Stimulated activated naive B cell treated with anti-CD40 and anti-IgM and Interleukin-4, amounts not matched to agents 10 μg/mL and 1 μg/mL and 100 μg/mL, for 72 hours (primary cell): ENCODE results near the gene ITPR2.

ENCODE experiments used
- ATAC-seq, 2 donors: fragments of 150-1000 bp; cut with Tn5 transposase; replicated peaks; 2 replicates each; pipeline ENCODE4 v1.10.0; 2021; ENCODE audit warnings: moderate library complexity in 1 of 2
- DNase-seq: peaks from one replicate; pipeline ENCODE4 v3.0.0; 2021
- H3K27ac Mint-ChIP-seq: one replicate; pipeline ENCODE4 v1.8.0; 2022; ENCODE audit warnings: mild to moderate bottlenecking, mixed read lengths
- H3K27me3 Mint-ChIP-seq, 2 donors: one replicate each; pipeline ENCODE4 v1.8.0; 2022; ENCODE audit warnings: mixed read lengths in 2 of 2
- H3K36me3 Mint-ChIP-seq, 2 donors: one replicate each; pipeline ENCODE4 v1.8.0; 2022; ENCODE audit warnings: mixed read lengths in 2 of 2, mild to moderate bottlenecking in 1 of 2
- H3K4me1 Mint-ChIP-seq, 2 donors: one replicate each; pipeline ENCODE4 v1.8.0; 2022; ENCODE audit warnings: mixed read lengths in 2 of 2, mild to moderate bottlenecking in 1 of 2
- H3K4me3 Mint-ChIP-seq, 2 donors: one replicate each; pipeline ENCODE4 v1.8.0; 2022; ENCODE audit warnings: mild to moderate bottlenecking in 2 of 2, mixed read lengths in 2 of 2, moderate library complexity in 1 of 2
- H3K9me3 Mint-ChIP-seq, 2 donors: one replicate each; pipeline ENCODE4 v1.8.0; 2022; ENCODE audit warnings: mixed read lengths in 2 of 2, mild to moderate bottlenecking in 1 of 2

Gene ITPR2

DNA sequence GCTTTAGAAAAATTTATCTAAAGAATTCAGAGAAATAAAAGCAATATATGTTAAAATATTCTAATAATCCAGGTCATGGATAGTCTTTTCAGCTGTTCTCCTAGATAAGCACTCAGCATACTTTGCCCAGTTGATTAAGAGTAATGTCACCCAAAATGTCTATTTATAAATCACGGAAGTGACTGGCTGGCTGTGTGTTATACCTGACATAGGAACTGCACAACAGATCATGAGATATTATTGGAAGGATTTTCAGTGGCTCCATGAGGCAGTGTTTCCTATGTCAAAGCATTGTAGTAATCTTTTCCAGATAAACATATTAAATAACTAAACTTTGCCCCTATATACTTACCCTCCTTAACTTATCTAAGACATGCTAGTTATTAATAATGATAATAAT is 128.8 kb downstream of the ITPR2 start:
- H3K4me3 Mint-ChIP-seq: no peak overlapping the region
- H3K27ac Mint-ChIP-seq: no peak overlapping the region
- peaks cover 5% of the 10 kb centered on the region in 2 donors for H3K9me3 Mint-ChIP-seq
- DNase-seq (no peak), ATAC-seq (no peak)
- H3K36me3 Mint-ChIP-seq: peaks cover 12 to 20% of the 10 kb centered on the region in 2 donors
- H3K4me1 Mint-ChIP-seq: no peaks in the 10 kb centered on the region
- no peaks in the 10 kb centered on the region for H3K27me3 Mint-ChIP-seq

- H3K27ac Mint-ChIP-seq: no peak overlapping the region
- H3K9me3 Mint-ChIP-seq: peaks cover 1 to 7% of the 10 kb centered on the region in 2 donors
- H3K4me3 Mint-ChIP-seq: no peak overlapping the region
- ATAC-seq (no peak), DNase-seq (no peak)
- peaks cover 15 to 23% of the 10 kb centered on the region in 2 donors for H3K36me3 Mint-ChIP-seq
- H3K27me3 Mint-ChIP-seq: no peaks in the 10 kb centered on the region
- no peaks in the 10 kb centered on the region for H3K4me1 Mint-ChIP-seq
These were observed 130.3 kb downstream of the ITPR2 start for GRCh38 chr12:26702741-26703140.

DNA sequence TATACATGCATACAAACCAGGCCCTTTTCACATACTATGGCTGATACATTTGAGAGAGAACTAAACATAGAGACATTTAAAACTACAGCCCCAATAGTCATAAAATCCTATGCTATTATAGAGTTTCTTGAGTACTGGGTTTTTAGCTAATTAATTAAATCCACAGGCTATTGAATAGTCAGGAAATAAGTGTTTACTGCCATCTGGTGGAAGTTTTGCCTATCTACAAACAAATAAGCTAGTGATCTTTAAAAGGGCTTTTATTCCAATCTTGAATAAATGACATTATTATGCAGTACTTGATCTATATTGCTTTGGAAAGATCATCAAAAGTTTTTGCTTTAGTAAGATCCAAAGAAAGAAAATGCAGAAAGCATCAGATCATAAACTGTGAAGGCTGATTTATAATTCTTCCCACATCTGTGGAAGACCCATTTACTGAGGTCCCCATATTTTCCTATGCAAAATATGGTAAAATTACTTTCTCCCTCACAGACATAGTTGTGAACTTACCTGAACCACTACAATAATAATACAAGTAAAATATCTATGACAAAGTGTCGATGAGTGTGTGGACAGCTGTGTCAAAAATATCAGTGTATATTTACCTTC is 131.3 kb downstream of the ITPR2 start:
- Mint-ChIP-seq H3K27ac (no peak overlapping the region), H3K27me3 (no peaks in the 10 kb centered on the region), H3K9me3 (peaks cover 1 to 8% of the 10 kb centered on the region in 2 donors), H3K36me3 (peaks cover 19 to 33% of the 10 kb centered on the region in 2 donors), H3K4me3 (no peak overlapping the region), H3K4me1 (no peaks in the 10 kb centered on the region)
- DNase-seq: no peak
- peak; percentile 34 to 50 for ATAC-seq

- Mint-ChIP-seq H3K4me3 (no peak overlapping the region), H3K9me3 (peaks cover 1 to 8% of the 10 kb centered on the region in 2 donors), H3K4me1 (no peaks in the 10 kb centered on the region), H3K27me3 (no peaks in the 10 kb centered on the region), H3K27ac (no peak overlapping the region), H3K36me3 (peaks cover 30 to 46% of the 10 kb centered on the region in 2 donors)
- ATAC-seq (no peak), DNase-seq (no peak)
These were observed 132.6 kb downstream of the ITPR2 start for GRCh38 chr12:26700430-26700829.

- Mint-ChIP-seq H3K27me3 (no peaks in the 10 kb centered on the region), H3K4me1 (no peaks in the 10 kb centered on the region), H3K27ac (no peak overlapping the region), H3K9me3 (peaks cover 1 to 8% of the 10 kb centered on the region in 2 donors), H3K36me3 (peaks cover 40 to 55% of the 10 kb centered on the region in 2 donors), H3K4me3 (no peak overlapping the region)
- ATAC-seq (no peak), DNase-seq (no peak)
These were observed 133.8 kb downstream of the ITPR2 start for GRCh38 chr12:26699237-26699636.

- H3K4me1 Mint-ChIP-seq: no peaks in the 10 kb centered on the region
- no peak overlapping the region for H3K27ac Mint-ChIP-seq
- H3K36me3 Mint-ChIP-seq: peaks cover 41 to 57% of the 10 kb centered on the region in 2 donors
- DNase-seq (no peak), ATAC-seq (no peak)
- H3K27me3 Mint-ChIP-seq: no peaks in the 10 kb centered on the region
- H3K9me3 Mint-ChIP-seq: peaks cover 1 to 8% of the 10 kb centered on the region in 2 donors
- H3K4me3 Mint-ChIP-seq: no peak overlapping the region
These were observed 134.8 kb downstream of the ITPR2 start for GRCh38 chr12:26698186-26698585.

GRCh38 chr12:26697217-26697616 is 135.8 kb downstream of the ITPR2 start:
- Mint-ChIP-seq H3K27ac (no peak overlapping the region), H3K4me1 (no peaks in the 10 kb centered on the region), H3K4me3 (no peak overlapping the region), H3K9me3 (peaks cover 1 to 8% of the 10 kb centered on the region in 2 donors), H3K36me3 (peaks cover 44 to 60% of the 10 kb centered on the region in 2 donors), H3K27me3 (no peaks in the 10 kb centered on the region)
- DNase-seq: no peak
- ATAC-seq: no peak

GRCh38 chr12:26696613-26697092 is 136.3 kb downstream of the ITPR2 start:
- no peak overlapping the region for H3K4me3 Mint-ChIP-seq
- ATAC-seq (no peak), DNase-seq (no peak)
- H3K9me3 Mint-ChIP-seq: peaks cover 1 to 8% of the 10 kb centered on the region in 2 donors
- no peak overlapping the region for H3K27ac Mint-ChIP-seq
- H3K27me3 Mint-ChIP-seq: no peaks in the 10 kb centered on the region
- no peaks in the 10 kb centered on the region for H3K4me1 Mint-ChIP-seq
- H3K36me3 Mint-ChIP-seq: peaks cover 44 to 63% of the 10 kb centered on the region in 2 donors

DNA sequence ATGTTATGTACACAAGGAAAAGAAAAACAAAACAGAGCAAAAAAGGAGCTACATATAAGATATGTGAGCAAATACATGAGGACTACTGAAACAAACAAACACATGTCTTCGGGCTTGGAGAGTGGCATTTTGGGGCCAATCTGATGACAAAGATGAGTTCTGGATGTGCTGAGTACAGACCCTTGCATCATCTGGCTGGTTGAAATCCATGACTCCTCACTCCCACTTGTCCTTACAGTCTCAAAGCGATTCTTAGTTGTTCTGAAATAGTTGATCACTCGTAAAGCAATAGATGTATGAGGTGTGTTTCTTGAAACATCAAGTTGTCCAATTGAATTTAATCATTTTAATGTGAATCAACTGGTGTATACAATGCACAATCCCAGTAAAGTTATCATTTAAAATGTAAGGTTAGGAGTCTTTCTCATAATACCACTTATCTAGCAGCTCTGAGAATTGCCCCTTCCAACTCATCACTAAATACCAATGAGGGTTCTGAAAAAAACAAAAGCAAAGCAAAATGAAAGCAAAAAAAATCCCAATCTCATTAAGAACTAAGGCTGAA is 136.9 kb downstream of the ITPR2 start:
- ATAC-seq: no peak
- Mint-ChIP-seq H3K27me3 (no peaks in the 10 kb centered on the region), H3K36me3 (peaks cover 44 to 66% of the 10 kb centered on the region in 2 donors), H3K27ac (no peak overlapping the region), H3K9me3 (peaks cover 1 to 8% of the 10 kb centered on the region in 2 donors), H3K4me1 (no peaks in the 10 kb centered on the region), H3K4me3 (no peak overlapping the region)
- no peak for DNase-seq

- H3K36me3 Mint-ChIP-seq: peaks cover 43 to 61% of the 10 kb centered on the region in 2 donors
- ATAC-seq (no peak), DNase-seq (no peak)
- no peak overlapping the region for H3K27ac Mint-ChIP-seq
- no peaks in the 10 kb centered on the region for H3K27me3 Mint-ChIP-seq
- peaks cover 1 to 8% of the 10 kb centered on the region in 2 donors for H3K9me3 Mint-ChIP-seq
- H3K4me1 Mint-ChIP-seq: no peaks in the 10 kb centered on the region
- no peak overlapping the region for H3K4me3 Mint-ChIP-seq
These were observed 138.6 kb downstream of the ITPR2 start for GRCh38 chr12:26694402-26694801.

DNA sequence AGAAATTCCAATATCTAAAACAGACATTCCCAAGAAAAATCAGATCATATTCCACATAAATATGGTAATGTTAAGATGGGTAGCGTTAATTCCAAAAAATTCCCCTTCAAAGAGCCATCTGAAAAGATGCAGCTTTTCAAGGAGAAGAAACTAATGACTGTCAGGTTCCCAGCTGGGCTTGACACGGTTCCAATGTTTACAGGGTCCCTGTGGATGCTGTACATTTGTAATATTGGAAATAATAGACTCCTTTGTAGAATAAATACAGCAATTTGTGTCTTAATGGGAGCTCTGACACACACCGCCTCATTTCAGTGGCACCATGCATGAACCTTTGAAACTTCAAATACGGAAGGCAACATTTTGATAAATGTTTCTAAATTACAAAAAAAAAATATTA is 140.6 kb downstream of the ITPR2 start:
- H3K27me3 Mint-ChIP-seq: no peaks in the 10 kb centered on the region
- H3K4me3 Mint-ChIP-seq: no peak overlapping the region
- ATAC-seq (no peak), DNase-seq (no peak)
- no peak overlapping the region for H3K27ac Mint-ChIP-seq
- H3K36me3 Mint-ChIP-seq: peaks cover 42 to 55% of the 10 kb centered on the region in 2 donors
- H3K4me1 Mint-ChIP-seq: peaks cover 0 to 1% of the 10 kb centered on the region in 2 donors
- H3K9me3 Mint-ChIP-seq: no peaks in the 10 kb centered on the region

GRCh38 chr12:26691234-26691970 is 141.6 kb downstream of the ITPR2 start:
- H3K36me3 Mint-ChIP-seq: peaks cover 41 to 54% of the 10 kb centered on the region in 2 donors
- no peak overlapping the region for H3K4me3 Mint-ChIP-seq
- DNase-seq (no peak), ATAC-seq (no peak)
- H3K9me3 Mint-ChIP-seq: no peaks in the 10 kb centered on the region
- H3K27ac Mint-ChIP-seq: no peak overlapping the region
- peaks cover 0 to 1% of the 10 kb centered on the region in 2 donors for H3K4me1 Mint-ChIP-seq
- no peaks in the 10 kb centered on the region for H3K27me3 Mint-ChIP-seq

GRCh38 chr12:26690601-26691000 is 142.4 kb downstream of the ITPR2 start:
- Mint-ChIP-seq H3K4me1 (peaks cover 0 to 1% of the 10 kb centered on the region in 2 donors), H3K9me3 (no peaks in the 10 kb centered on the region), H3K4me3 (no peak overlapping the region), H3K27me3 (no peaks in the 10 kb centered on the region), H3K36me3 (peaks cover 37 to 51% of the 10 kb centered on the region in 2 donors), H3K27ac (no peak overlapping the region)
- DNase-seq: no peak
- no peak for ATAC-seq

DNA sequence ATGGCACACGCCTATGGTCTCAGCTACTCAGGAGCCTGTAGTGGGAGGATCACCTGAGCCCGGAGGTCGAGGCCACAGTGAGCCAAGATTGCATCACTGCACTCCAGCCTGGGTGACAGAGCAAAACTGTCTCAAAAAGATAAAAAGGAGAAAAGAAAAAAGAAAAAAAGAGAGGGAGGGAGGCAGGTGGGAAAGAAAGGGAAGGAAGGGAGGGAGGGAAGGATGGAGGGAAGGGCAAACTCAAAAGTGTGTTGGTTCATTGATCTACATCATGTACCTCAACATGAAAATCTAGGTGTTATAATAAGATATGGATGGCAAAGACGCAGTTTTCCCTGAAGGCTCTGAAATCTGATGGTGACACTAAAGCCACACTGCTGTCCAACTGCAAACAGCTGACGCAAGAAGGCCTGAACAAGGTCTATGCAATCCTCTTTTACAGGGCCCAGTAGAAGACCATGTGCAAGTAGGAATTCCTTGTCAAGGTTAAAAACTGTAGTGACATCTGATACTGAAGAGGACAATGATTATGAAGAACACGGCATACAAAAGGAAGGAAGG is 143.6 kb downstream of the ITPR2 start:
- Mint-ChIP-seq H3K27ac (no peak overlapping the region), H3K9me3 (no peaks in the 10 kb centered on the region), H3K36me3 (peaks cover 29 to 48% of the 10 kb centered on the region in 2 donors), H3K4me1 (peaks cover 0 to 1% of the 10 kb centered on the region in 2 donors), H3K4me3 (no peak overlapping the region), H3K27me3 (no peaks in the 10 kb centered on the region)
- ATAC-seq (no peak), DNase-seq (no peak)
